NK-92 (cell line): ENCODE results near the gene TYSND1.
"Not testable (repeated sequence)": the region's sequence is repeated elsewhere in the genome, so short reads cannot be mapped to it uniquely, and the experiment has no call there.

ENCODE experiments used
- DNase-seq: peaks from one replicate; lab custom pipeline; 2025; ENCODE audit not compliant: unreplicated experiment; lab: John Stamatoyannopoulos, UW

Gene TYSND1

DNA sequence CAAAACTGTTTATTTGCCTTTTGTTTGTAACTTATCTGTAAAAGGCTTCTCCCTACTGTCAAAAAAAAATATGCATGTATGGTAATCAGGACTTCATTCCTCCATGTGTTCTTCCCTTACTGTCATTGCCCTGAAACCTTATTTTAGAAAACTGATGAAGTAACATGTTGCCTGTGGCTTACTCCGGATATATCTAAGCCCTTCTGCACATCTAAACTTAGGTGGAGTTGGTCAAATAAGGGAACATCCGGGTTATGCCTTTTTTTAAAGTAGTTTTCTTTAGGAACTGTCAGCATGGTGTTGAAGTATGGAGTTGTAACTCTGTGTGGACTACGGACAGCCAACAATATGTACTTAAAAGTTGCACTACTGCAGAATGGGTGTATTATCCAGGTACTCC is 17.7 kb upstream of the TYSND1 start:
- no peak for DNase-seq

DNA sequence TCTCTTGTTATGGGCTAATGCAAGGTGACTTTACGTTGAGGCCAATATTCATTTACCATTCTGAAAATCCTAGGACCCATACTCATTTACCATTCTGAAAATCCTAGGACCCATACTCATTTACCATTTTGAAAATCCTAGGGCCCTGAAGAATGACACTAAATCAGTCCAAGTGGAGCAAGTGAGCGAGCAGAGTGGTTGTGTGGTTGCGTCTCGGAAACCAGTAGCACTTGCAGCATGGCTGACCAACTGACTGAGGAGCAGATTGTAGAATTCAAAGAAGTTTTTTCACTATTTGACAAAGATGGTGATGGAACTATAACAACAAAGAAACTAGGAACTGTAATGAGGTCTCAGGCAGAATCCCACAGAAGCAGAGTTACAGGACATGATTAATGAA is 16.9 kb upstream of the TYSND1 start:
- no peak for DNase-seq

DNA sequence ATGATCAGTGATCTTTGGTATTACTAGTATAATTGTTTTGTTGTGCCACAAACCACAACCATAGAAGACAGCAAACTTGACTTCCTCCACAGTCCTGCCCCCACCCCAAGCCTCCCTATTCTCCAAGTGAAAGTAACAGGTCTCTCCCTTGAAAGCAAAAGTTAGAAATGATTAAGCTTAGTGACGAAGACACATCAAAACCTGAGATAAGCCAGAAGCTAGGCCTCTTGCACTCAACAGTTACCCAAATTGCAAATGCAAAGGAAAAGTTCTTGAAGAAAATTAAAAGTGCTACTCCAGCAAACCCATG is 16.3 kb upstream of the TYSND1 start:
- no peak for DNase-seq

DNA sequence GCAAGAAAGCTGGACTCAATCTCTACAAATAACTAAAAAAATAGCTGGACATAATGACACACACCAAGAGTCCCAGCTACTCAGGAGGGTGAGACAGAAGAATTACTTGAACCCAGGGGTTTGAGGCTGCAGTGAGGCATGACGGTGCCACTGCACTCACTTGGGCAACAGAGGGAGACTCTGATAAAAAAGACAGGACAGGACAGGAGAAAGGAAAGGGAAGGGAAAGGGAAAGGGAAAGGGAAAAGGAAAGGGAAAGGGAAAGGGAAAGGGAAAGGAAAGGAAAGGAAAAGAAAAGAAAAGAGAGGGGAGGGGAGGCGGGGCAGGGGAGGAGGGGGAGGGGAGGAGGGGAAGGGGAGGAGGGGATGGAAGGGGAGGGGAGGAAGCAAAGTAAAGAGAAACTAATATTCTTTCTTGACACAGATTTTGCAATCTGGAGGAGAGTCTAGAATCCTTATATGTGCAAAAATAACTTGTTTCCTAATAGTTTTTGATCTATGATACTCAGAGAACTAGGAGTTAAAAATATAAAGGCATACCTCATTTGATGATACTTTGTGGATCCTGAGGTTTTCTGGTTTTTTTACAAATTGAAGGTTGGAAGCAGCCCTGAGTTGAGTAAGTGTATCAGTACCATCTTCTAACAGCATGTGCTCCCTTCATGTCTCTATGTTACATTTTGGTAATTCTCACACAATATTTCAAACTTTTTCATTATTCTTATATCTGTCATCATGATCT is 15.8 kb upstream of the TYSND1 start:
- DNase-seq: no peak

DNA sequence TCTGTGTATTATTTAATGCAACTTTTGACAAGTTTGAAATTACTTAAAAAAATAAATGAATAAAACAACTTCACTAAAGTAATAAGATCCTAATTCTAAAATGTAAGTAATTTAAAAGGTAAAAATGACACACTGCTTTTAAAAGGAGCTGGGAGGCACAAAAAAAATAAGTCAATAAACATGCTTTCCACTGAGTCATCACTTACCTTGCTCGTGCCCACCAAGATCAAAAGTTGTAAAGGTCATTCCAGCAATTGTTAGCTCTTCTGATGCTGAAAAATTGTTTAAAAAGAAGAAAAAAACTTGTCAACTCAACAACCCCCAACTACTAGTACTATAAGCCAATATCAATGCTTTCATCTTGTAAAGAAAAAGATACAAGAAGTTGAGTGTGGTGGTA is 14.3 kb upstream of the TYSND1 start:
- DNase-seq: no peak

DNA sequence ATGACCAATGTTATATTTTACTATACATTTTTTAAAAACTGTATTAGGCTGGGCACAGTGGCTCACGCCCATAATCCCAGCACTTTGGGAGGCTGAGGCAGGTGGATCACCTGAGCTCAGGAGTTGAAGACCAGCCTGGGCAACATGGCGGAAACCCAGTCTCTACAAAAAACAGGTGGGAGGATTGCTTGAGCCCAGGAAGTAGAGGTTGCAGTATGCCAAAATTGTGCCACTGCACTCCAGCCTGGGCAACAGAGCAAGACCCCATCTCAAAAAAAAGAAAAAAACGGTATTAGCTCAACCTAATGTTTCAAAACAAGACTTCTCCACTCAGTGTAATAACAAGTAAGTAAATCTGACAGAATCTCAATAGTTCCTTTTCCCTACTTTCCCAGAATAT is 12.9 kb upstream of the TYSND1 start:
- not testable (repeated sequence) for DNase-seq

DNA sequence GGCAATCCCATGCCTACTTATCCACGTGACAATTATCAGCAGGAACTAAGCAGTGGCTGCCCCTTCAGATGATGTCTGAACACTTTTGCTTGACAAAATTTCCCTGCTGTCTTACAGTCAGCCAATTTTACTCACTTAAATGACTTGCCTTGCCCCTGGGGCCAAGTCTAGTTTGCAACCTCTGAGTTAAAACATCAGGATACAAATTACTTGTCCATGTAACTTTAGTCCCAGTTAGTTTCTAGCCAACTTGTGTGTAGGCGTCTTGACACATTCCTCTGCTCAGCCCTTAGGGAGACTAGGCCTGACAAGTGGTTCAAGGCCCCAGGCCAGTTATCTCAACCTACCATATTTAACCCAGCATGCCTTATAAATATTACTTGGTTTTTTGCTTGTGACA is 11.6 kb upstream of the TYSND1 start:
- DNase-seq: no peak

DNA sequence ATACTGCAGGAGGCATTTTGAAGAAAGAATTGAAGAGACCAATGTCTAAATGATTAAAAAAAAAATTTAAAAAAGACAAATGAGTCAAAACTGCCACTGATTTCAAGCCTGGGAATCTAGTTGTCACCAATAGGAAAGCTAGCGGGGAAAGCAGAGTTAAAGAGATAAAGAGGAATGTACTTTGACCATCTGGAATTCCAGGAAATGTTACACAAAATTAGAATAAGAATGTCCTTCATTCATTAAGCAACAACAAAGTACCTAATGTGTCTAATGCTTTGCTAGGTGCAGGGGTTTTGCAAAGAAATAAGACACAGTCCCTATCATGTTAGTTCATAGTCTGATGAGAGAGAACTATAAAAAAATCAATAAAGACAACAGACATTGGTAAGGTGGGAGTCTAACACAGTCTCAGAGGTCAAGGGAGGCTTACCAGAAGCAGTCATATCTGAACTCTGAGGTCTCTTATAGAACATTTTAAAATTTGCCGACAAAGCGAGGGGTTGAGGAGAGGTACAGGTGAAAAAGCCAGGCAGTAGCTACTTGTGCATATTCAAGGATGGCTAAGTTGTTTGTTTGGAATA is 8.8 kb upstream of the TYSND1 start:
- no peak for DNase-seq

DNA sequence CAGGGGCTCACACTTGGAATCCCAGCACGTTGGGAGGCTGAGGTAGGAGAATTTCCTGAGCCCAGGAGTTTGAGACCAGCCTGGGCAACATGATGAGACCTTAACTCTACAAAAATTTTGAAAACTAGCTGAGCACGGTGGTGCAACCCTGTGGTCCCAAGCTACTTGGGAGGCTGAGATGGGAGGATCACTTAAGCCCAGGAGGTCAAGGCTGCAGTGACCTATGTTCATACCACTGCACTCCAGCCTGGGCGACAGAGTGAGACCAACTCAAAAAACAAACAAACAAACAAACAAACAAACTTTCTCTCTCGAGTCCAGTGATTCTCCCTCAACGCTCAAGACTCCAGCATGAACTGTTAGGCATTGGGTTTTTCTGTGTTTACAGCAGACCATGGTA is 2.0 kb upstream of the TYSND1 start:
- DNase-seq: no peak

DNA sequence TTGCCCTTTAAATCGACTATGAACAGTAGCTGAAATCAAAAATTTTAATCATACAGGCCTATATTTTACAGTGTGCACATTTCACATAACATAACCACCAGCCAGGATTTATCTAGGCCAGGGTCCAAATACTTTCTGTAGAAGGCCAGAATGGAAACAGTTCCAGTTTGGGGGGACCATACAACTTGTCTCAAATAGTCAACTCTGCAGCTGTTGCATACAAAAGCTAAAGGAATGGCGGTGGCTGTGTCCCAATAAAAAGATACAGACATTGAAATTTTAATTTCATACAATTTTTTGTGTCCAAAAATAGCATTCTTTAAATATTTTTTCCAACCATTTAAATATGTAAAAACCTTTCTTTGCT is 742 bp upstream of the TYSND1 start:
- no peak for DNase-seq

DNA sequence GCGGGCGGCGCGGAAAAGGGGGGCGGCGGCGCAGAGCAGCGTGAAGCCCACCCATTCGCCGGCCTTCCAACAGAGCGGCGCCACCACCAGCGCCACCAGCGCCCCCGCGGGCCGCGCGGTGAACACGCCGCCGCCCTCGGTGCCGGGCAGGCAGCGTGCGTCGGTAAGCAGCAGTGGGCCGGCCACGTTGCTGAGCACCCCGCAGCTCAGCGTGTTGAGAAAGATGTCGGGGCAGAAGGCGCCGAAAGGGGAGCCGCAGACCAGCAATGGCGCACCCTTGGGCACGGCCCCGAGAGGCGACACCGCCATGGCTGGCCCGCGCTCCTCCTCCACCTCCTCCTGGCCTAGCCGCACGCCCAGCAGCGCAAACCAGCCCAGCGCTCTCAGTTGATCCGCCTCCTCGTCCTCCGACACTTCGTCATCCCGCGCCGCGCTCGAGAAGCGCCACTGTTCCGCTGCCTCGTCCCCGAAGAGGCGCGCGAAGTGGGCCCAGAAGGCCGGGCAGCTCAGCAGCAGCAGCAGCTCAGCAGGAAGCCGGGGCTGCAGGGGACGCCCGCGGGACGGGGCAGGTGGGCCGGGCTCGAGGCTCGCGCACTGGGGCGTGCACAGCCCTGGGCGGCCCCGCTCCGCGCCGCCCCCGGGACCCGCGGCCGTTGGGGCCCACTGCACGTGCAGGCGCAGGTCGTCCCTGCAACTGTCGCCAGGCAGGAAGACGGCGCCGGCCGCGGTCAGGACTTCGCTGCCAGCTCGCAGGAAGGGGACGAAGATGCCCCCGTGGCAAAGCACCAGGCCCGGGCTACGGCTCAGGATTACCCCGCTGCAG is 623 bp downstream of the TYSND1 start:
- no peak for DNase-seq

DNA sequence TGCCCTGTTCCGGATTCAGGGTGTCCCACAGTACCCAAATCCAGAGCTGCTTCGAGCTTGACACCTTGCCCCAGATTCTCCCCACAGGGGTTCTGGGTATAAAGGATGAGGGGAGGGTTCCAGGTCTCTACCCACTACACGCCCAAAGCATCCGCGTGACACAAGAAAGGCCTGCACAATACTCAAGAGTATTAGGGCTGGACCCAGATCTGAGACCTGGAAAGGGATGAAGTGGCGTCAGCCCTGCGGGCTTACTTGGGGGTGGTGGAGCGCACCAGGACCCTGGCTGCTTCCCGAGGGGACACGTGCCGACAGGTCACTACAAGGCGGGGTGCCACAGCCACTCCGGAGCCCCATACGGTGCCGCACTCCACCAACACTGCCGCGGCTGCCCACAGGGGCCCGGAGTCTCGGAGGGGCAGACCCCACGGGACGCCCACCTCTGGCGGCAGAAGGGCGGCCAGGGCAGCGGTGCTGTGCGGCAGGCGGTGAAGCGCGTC is 1.3 kb downstream of the TYSND1 start:
- no peak for DNase-seq

DNA sequence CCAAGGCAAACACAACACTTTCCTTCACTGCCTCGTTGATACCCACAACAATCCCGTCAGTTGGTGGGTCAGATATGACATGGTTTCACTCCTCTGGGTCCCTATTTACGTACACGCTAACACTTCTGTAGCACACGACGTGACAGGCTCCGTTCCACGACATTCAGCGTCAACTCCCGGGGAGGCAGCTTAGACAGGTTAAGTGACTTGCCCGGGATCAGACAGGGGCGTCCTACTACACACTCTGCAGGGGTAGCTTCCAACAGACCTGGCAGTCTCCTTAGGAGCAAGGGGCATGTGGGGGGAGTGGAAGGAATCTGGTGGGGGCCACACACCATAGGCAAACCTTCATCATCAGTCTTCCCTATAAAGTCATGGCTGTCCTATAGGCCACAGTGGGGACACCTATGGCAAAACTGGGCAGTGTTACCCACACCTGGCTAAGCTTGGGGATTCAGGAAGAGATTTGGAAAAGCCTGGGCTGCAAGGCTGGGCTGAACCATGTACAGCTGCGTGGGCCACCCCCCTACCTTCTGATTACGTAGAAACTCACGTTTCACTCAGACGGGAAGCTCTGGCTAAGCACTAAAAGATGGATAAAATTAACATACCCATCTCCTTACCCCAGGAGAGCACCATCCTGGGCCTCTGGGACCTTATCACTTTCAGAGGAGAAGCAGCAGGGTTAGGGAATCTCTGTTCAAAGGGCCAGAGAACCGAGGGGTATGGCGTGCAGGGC is 2.0 kb downstream of the TYSND1 start:
- no peak for DNase-seq

DNA sequence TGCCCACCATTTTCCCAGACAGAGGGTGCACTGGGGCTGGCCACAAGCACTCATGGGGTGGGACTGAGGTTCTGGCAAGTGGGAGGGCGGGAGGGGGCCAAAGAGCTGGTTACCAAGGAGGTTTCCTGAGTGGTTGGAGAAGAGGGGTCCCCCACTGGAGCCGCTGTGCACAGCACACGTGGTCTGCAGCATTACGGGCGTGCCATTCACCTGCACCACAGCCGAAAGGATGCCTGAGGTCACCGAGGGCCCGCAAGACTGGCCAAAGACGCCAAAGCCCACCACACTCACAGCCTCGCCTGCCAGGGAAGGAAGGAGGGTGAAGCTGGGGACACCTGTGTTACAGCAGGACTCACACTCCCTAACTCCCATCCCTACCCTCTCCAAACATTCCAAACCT is 3.9 kb downstream of the TYSND1 start:
- DNase-seq: no peak

DNA sequence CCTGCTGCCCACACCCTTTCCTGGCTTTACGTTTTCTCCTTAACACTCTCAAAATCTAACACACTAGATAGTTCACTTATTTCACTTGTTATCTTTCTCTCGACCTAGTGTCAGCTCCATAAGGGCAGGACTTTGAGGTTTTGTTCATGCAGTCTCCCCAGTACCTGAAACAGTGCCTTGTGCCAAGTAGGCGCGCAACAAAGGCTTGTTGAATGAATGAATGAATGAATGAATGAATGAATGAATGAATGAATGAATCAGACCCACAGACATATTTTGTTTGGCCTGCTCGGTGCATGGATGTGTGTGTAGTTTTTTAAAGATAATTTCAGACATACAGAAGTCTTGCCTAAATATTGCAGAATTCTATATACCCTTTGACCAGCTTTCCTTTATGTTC is 6.2 kb downstream of the TYSND1 start:
- no peak for DNase-seq

DNA sequence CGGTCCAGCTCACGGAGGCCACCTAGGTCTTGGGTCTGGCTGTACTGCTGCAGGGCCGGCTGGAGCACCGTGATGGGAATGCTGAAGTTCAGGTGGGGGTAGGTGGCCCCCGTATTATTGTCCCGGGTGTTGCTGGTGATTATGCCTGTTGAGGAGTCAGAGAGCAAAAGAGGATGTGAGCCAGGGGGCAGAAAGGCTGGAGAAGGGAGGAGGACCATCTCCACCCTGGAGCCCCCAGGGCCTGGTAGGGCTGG is 6.6 kb downstream of the TYSND1 start:
- DNase-seq: no peak

DNA sequence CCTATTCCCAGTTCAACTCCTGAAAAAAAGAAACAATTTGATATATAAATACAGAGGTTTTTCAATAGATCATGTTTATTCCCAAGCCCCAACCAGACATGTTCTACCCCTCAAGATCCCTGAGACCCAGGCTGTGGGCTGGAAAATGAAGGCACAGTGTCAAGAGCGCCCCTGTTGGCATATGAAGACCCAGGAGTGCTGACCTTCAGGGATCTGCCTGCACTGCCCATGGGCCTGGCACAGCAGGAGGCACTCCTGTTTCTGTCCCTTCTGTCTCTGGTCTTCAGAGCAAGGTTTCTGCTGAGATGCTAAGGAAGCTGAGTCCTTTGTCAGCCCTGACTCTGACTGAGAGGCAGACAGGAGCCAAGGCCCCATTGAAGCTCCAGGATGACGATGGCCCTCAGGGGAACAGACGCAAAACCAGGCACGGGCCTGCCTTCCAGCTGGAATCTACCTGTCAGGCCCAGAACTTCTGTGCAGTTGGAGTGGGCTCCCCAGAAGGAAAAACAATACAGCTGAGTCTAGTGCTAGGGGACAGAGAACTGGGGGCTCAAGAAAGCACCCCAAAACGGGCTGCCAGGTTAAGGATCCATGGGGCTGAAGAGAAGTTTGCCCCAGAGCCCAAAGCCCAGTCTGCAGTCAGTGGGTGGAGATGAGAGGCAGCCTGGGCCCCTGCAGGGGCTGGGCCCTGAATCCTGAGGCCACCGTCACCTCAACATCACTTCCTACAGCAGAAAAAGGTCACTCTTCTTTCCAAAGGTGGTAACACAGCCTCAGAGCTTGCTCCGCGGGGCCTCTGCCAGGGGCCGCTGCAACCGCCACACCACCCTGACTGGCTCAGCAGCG is 7.1 kb downstream of the TYSND1 start:
- DNase-seq: no peak

DNA sequence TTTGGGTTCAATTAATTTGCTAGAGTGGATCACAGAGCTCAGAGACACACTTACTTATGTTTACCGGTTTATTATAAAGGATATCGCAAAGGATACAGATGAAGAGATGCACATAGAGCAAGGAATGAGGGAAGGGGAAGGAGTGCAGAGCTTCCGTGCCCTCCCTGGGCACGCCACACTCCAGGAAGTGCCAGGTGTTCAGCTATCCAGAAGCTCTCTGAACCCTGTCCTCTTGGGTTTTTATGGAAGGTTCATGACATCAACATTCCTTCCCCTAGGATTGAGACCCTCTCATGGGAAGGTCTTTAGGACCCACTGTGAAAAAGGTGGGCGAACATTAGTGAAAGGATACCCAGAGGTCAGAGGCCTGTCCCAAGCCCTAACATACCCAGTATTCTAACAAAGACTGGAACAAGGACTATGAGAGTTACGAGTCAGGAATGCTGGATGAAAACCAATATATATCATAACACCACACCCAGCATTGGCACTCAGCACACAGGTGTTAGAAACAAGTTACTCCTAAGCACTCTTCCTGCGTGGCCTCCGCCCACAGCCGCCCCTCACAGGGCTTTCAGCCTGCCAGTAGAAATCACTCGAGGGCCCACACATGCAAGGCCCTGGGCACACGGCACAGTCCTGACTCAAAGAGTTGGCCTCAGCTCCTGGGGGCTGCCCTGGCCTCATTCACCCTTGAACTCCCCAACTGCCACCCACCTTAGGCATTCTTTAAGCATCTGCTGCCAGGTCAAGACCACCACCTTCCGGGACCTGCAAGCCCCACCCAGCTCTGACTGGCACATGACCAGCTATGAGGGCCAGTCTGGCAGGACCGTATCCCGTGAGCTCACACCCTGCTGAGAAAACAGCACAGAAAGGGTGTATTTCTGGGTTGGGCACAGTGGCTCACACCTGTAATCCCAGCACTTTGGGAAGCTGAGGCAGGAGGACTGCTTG is 8.3 kb downstream of the TYSND1 start:
- no peak for DNase-seq

DNA sequence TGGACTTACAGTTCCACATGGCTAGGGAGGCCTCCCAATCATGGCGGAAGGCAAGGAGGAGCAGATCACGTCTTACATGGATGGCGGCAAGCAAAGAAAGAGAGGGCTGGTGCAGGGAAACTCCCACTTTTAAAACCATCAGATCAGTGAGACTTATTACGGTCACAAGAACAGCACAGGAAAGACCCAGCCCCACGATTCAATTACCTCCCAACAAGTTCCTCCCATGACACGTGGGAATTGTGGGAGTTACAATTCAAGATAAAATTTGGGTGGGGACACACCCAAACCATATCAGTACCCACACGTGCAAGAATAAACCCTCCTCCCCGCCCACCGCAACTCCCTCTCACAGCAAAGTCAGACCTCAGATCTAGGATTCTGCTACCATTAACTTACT is 9.4 kb downstream of the TYSND1 start:
- DNase-seq: no peak

DNA sequence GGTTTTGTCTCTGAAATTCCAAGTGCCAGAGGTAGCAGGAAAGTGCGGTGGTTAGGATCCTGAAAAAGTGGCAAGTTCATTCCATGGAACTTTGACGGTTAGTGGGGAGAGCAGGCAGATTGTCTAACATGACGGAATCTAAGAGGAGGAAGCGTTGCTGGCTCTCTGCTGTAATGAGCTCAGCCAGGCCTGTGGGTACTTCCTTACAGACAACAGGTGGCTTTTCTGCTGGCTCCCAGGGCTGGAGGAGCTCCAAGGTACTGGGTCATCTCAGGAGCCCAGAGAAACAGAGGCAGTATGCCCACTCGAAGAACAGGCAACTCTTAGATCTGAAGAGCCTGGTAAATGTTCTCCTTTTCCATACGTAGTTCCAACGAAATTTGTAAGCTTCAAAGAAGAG is 10.8 kb downstream of the TYSND1 start:
- no peak for DNase-seq
